HepG2 (cell line): ENCODE data around the gene RTL3. TPM values are rescaled to one million over a fixed set of nuclear protein-coding genes. Genes with fewer than 3 reads are reported as not detected.

ENCODE experiments used
- ATAC-seq: fragments of 200-7000 bp; cut with Tn5 transposase; 3 replicates; pipeline ENCODE4 v1.9.1; 2020; ENCODE audit warnings: mild to moderate bottlenecking, moderate library complexity
- BruUV-seq: library from RNA; stranded (reverse); fragments of 400-500 nt; replicated peaks from 2 replicates; lab custom pipeline; 2021; lab: Mats Ljungman, UMichigan
- CTCF ChIA-PET: fragments of 300-600 bp; formaldehyde crosslinking; extraction: SDS; loops from one replicate; lab custom pipeline; 2021; ENCODE audit warnings: low total read pairs, inconsistent platforms, low intra/inter-chr PET ratio; lab: Yijun Ruan, JAX
- POLR2A ChIA-PET: fragments of 350-600 bp; sonication (Branson Sonifier 250); formaldehyde crosslinking; loops from one replicate; lab custom pipeline; 2020; ENCODE audit warnings: antibody characterized with exemption, inconsistent platforms; lab: Yijun Ruan, JAX
- DNase-seq: peaks from one replicate; pipeline ENCODE4 v3.0.0-alpha.2; 2015; ENCODE audit warnings: low spot score
- FAIRE-seq: peaks from 3 replicates; lab custom pipeline; 2011; peaks lifted over from hg19 to GRCh38; lab: Jason Lieb, UNC
- H2AFZ ChIP-seq: one replicate; pipeline ENCODE4 v1.6.1; 2011; ENCODE audit warnings: low read length, inconsistent platforms
- H3K27ac ChIP-seq: fragments of 300-600 bp; 3 replicates; pipeline ENCODE4 v1.8.0; 2011; ENCODE audit warnings: mixed run types, mild to moderate bottlenecking, mixed read lengths, low read length, inconsistent platforms; ENCODE audit not compliant: insufficient read depth; ENCODE audit errors: extremely low read length
- H3K27me3 ChIP-seq, 2 experiments: fragments of 200-600 bp in 1 of 2; 2 replicates in 1 of 2; 3 replicates in 1 of 2; pipeline versions ENCODE4 v1.6.0 to v1.8.0; 2011; ENCODE audit warnings: low read length in 2 of 2, mild to moderate bottlenecking in 2 of 2, moderate library complexity in 2 of 2, inconsistent platforms in 1 of 2; ENCODE audit not compliant: insufficient read depth in 2 of 2, control insufficient read depth in 1 of 2
- H3K36me3 ChIP-seq, 2 experiments: fragments of 200-600 bp in 1 of 2; replicated peaks in 1 of 2; 2 replicates in 1 of 2; 3 replicates in 1 of 2; pipeline versions ENCODE4 v1.5.1 to v1.8.0; 2011; ENCODE audit warnings: low read length in 2 of 2, inconsistent platforms in 1 of 2; ENCODE audit not compliant: insufficient read depth in 2 of 2, control insufficient read depth in 1 of 2
- H3K4me1 ChIP-seq: 2 replicates; pipeline ENCODE4 v1.5.1; 2012; ENCODE audit warnings: low read length, inconsistent platforms; ENCODE audit not compliant: insufficient read depth
- H3K4me2 ChIP-seq: 2 replicates; pipeline ENCODE4 v1.6.0; 2011; ENCODE audit warnings: low read depth, low read length, inconsistent platforms
- H3K4me3 ChIP-seq, 3 experiments: fragments of 200-600 bp in 1 of 3; sonication (generic), shearing (Covaris generic) in 1 of 3; replicated peaks in 1 of 3; 2 replicates each; pipeline ENCODE4 v1.5.1; 2011 to 2016; ENCODE audit warnings: low read length in 3 of 3, inconsistent platforms in 2 of 3, low read depth in 2 of 3, mild to moderate bottlenecking in 2 of 3, control low read depth in 1 of 3, mixed read lengths in 1 of 3; ENCODE audit not compliant: insufficient read depth in 1 of 3
- H3K79me2 ChIP-seq: one replicate; pipeline ENCODE4 v1.6.1; 2011; ENCODE audit warnings: low read length, inconsistent platforms; ENCODE audit not compliant: insufficient read depth
- H3K9ac ChIP-seq: 2 replicates; pipeline ENCODE4 v1.6.0; 2011; ENCODE audit warnings: mild to moderate bottlenecking, low read depth, low read length, inconsistent platforms; ENCODE audit not compliant: insufficient read depth
- H3K9me3 ChIP-seq: 2 replicates; pipeline ENCODE4 v1.5.1; 2012; ENCODE audit warnings: mild to moderate bottlenecking, low read length
- H4K20me1 ChIP-seq: 2 replicates; pipeline ENCODE4 v1.6.0; 2011; ENCODE audit warnings: inconsistent platforms, mild to moderate bottlenecking, low read length, moderate library complexity; ENCODE audit not compliant: insufficient read depth
- CEBPB ChIP-seq: IDR thresholded peaks from 2 replicates; pipeline ENCODE4 v1.6.1; 2011; ENCODE audit warnings: low read depth, low read length, improper control_type of control experiment, borderline replicate concordance
- KDM4B ChIP-seq: sonication (generic); formaldehyde crosslinking; IDR thresholded peaks from 2 replicates; pipeline ENCODE4 v1.4.0; 2020; ENCODE audit warnings: missing genetic modification reagents
- KDM5B ChIP-seq: sonication (generic); formaldehyde crosslinking; IDR thresholded peaks from 2 replicates; pipeline ENCODE4 v1.4.0; 2020; ENCODE audit warnings: missing genetic modification reagents, mild to moderate bottlenecking, borderline replicate concordance
- ONECUT2 ChIP-seq: sonication (generic); formaldehyde crosslinking; IDR thresholded peaks from 2 replicates; pipeline ENCODE4 v1.4.0; 2020; ENCODE audit warnings: missing genetic modification reagents
- RERE ChIP-seq: IDR thresholded peaks from 2 replicates; pipeline ENCODE4 v1.6.1; 2016; ENCODE audit warnings: low read depth, missing genetic modification reagents, missing compliant biosample characterization
- SATB2 ChIP-seq: sonication (generic); formaldehyde crosslinking; IDR thresholded peaks from 2 replicates; pipeline ENCODE4 v1.5.0; 2020; ENCODE audit warnings: missing genetic modification reagents
- STAT6 ChIP-seq: sonication (generic); formaldehyde crosslinking; IDR thresholded peaks from 2 replicates; pipeline ENCODE4 v1.4.0; 2020; ENCODE audit warnings: missing genetic modification reagents, mild to moderate bottlenecking, borderline replicate concordance
- THAP8 ChIP-seq: sonication (generic); formaldehyde crosslinking; IDR thresholded peaks from 2 replicates; pipeline ENCODE4 v1.5.1; 2020; ENCODE audit warnings: missing genetic modification reagents, mild to moderate bottlenecking, borderline replicate concordance
- ZNF136 ChIP-seq: sonication (generic); formaldehyde crosslinking; IDR thresholded peaks from 2 replicates; pipeline ENCODE4 v1.8.1; 2022; ENCODE audit warnings: low read depth, mild to moderate bottlenecking, moderate library complexity, missing genetic modification reagents
- ZNF274 ChIP-seq: sonication (generic); formaldehyde crosslinking; IDR thresholded peaks from 2 replicates; pipeline ENCODE4 v1.5.1; 2020; ENCODE audit warnings: mild to moderate bottlenecking, missing genetic modification reagents
- ZNF484 ChIP-seq: sonication (generic); formaldehyde crosslinking; IDR thresholded peaks from 2 replicates; pipeline ENCODE4 v1.5.1; 2020; ENCODE audit warnings: mild to moderate bottlenecking, low read depth, missing genetic modification reagents, borderline replicate concordance
- ZNF619 ChIP-seq: sonication (generic); formaldehyde crosslinking; IDR thresholded peaks from 2 replicates; pipeline ENCODE4 v1.4.0; 2020; ENCODE audit warnings: mild to moderate bottlenecking, missing genetic modification reagents
- ZNF737 ChIP-seq: sonication (generic); formaldehyde crosslinking; IDR thresholded peaks from 2 replicates; pipeline ENCODE4 v1.5.0; 2020; ENCODE audit warnings: missing genetic modification reagents, mild to moderate bottlenecking, borderline replicate concordance
- ZNF746 ChIP-seq: sonication (generic); formaldehyde crosslinking; IDR thresholded peaks from 2 replicates; pipeline ENCODE4 v1.8.0; 2022; ENCODE audit warnings: mild to moderate bottlenecking, missing genetic modification reagents
- WGBS: methylation state at CpG from one replicate; pipeline ENCODE4 v1.1.6; 2017; ENCODE audit warnings: low lambda C conversion rate; 5-methylcytosine and 5-hydroxymethylcytosine counted together
- in situ Hi-C: cut with HindIII; loops from 2 replicates; pipeline ENCODE4 v1.10.0; 2017; ENCODE audit warnings: low pct_unique_long_range_greater_than_20kb; ENCODE audit not compliant: extremely low pct_ligation_motif_present
- intact Hi-C: fragments of 100-400 bp; cut with micrococcal nuclease; formaldehyde crosslinking; loops from one replicate; pipeline ENCODE4 v1.10.0; 2022; ENCODE audit not compliant: unreplicated experiment
- polyA plus RNA-seq, 8 experiments: library from polyadenylated mRNA; depleted of rRNA in 3 of 8; stranded (reverse) in 7 of 8; unstranded in 1 of 8; fragments of >200 nt; fragmentation: Illumina TruSeq in 4 of 8; extraction: Trizol in 4 of 8; gene quantifications; 2 replicates each; pipeline versions ENCODE4 v1.2.1 to v1.2.3, GENCODE V29; 2011 to 2016; ENCODE audit warnings: low read depth in 4 of 8, missing spikeins in 1 of 8, mixed read lengths in 1 of 8; ENCODE audit not compliant: insufficient read depth in 1 of 8
- total RNA-seq, 5 experiments: library from RNA; depleted of rRNA; stranded (reverse); fragments of >200 nt; fragmentation: Illumina TruSeq; extraction: Trizol; gene quantifications; 2 replicates each; pipeline ENCODE4 v1.2.3, GENCODE V29; 2016; ENCODE audit warnings: low read depth in 1 of 5

Gene RTL3
- total and polyA plus RNA-seq, 2 of the 13 experiments (the other 11 are each of a cell fraction or from before 2014, with no cell fraction given): not detected

GRCh38 chrX:78693012-78693411 is 33.9 kb upstream of the RTL3 start:
- Histone ChIP-seq H3K79me2 (no peaks in the 10 kb centered on the region), H3K27me3 (no peaks in the 10 kb centered on the region), H4K20me1 (no peaks in the 10 kb centered on the region), H3K4me2 (no peak overlapping the region), H3K36me3 (no peaks in the 10 kb centered on the region), H3K4me3 (no peak overlapping the region), H3K9me3 (no peaks in the 10 kb centered on the region), H3K27ac (no peak overlapping the region), H2AFZ (no peak overlapping the region), H3K4me1 (no peaks in the 10 kb centered on the region), H3K9ac (no peak overlapping the region)
- DNase-seq: no peak
- ChIA-PET POLR2A (no interaction called here), CTCF (no interaction called here)
- WGBS: 35% methylated on average over 3 of the region's 3 CpGs
- ATAC-seq: no peak
- in situ Hi-C loops: no loop called here
- no TSS peak for BruUV-seq
- no peak for FAIRE-seq
- intact Hi-C loops: no loop called here
- no peak for TF ChIP-seq ONECUT2 (CRISPR knock-in tag)
- TF ChIP-seq THAP8 (CRISPR knock-in tag): no peak
- no peak for TF ChIP-seq KDM4B
- TF ChIP-seq ZNF274 (CRISPR knock-in tag): no peak
- no peak for TF ChIP-seq KDM5B (CRISPR knock-in tag)
- no peak for TF ChIP-seq RERE (CRISPR knock-in tag)
- no peak for TF ChIP-seq CEBPB
- no peak for TF ChIP-seq SATB2 (CRISPR knock-in tag)
- no peak for TF ChIP-seq ZNF737 (CRISPR knock-in tag)
- TF ChIP-seq STAT6: no peak
- no peak for TF ChIP-seq ZNF484 (CRISPR knock-in tag)
- no peak for TF ChIP-seq ZNF746 (CRISPR knock-in tag)
- TF ChIP-seq ZNF136 (CRISPR knock-in tag): no peak
- TF ChIP-seq ZNF619 (CRISPR knock-in tag): no peak
